ENCODE results near the gene BNC2. TPM values are rescaled to one million over a fixed set of nuclear protein-coding genes. Genes with fewer than 3 reads are reported as not detected.

Gene BNC2
- total and polyA plus RNA-seq, 4 experiments from 2014 or later, result not detected

DNA sequence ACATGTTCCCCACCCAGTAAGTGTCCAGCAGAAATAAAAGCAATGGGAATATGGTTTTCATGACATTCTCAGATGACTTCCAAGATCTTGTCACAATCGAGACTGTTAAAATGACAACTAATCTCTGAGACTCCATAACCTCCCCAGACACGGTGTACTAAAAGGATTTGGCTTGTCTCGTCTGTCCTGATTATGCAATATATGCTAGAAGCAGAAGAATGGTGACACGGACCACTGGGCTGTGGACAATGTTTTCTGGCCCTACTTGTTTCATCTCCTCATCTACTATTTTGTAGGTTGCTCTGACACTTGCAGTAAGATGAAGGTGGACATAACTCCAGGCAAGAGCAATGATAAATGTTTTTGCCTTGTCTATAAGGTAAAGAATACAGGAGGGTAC, 56.6 kb downstream of the BNC2 start:
- H3K27ac ChIP-seq (ENCODE audit: low read depth, low read length), result no peak overlapping the region
- H3K27me3 ChIP-seq (ENCODE audit: insufficient read depth, low read length), result no peaks in the 10 kb centered on the region
- no peaks in the 10 kb centered on the region for H3K9me3 ChIP-seq (ENCODE audit: control insufficient read depth in 1 of 2, low read length in 2 of 2)
- H3K4me1 ChIP-seq (ENCODE audit: insufficient read depth, low read length), result no peaks in the 10 kb centered on the region
- ChIA-PET CTCF (ENCODE audit: partially characterized antibody) (no interaction called here), POLR2A (ENCODE audit: partially characterized antibody) (no interaction called here)
- intact Hi-C loops (cut with micrococcal nuclease), result no loop called here
- Mint-ChIP-seq H3K4me1 (no peaks in the 10 kb centered on the region), H3K36me3 (no peaks in the 10 kb centered on the region), H3K4me3 (no peak overlapping the region), H3K27ac (no peak overlapping the region), H3K27me3 (no peaks in the 10 kb centered on the region), H3K9me3 (peaks cover 1 to 12% (median 4%) of the 10 kb centered on the region in 8 donors)
- no peak overlapping the region for H3K4me3 ChIP-seq (ENCODE audit: low read length in 2 of 2)
- no peaks in the 10 kb centered on the region for H3K36me3 ChIP-seq (ENCODE audit: insufficient read depth, low read length)
- DNase-seq, result no peak

DNA sequence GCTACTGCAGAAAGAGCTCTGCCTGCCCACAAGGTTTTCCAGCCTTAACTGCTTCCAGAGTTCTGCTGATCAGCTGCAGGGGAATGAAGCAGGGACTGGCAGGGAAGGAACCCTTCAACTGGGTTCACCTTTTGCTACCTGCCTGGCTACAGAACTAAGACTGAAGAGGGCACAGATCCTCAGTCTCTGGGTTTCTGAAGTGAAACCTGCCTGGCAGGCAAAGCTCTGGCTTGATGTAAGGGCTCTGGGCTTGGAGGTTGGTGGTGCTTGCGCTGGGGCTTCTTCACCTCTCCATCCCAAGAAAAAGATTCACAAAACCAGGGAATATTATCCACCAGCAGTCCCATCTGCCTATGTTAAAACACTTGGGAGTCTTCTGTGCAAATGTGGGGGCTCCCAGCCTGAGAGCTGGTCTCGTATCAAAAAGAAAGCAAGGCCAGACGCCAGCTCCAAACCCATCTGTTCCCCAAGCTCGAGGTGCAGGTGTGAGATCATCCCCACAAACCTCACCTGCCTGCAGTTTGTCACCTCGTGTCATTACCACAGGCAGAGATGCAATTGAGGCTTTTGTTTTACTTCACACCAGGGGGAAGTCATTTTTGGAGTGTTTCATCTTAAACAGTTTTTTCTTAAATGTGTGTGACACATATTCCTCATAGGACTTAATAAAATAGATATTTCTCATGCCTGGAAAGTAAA, 58.3 kb downstream of the BNC2 start:
- H3K9me3 Mint-ChIP-seq, result peaks cover 0 to 12% (median 3%) of the 10 kb centered on the region in 8 donors
- Histone ChIP-seq H3K4me1 (ENCODE audit: insufficient read depth, low read length) (no peaks in the 10 kb centered on the region), H3K36me3 (ENCODE audit: insufficient read depth, low read length) (no peaks in the 10 kb centered on the region), H3K4me3 (ENCODE audit: low read length in 2 of 2) (no peak overlapping the region), H3K27me3 (ENCODE audit: insufficient read depth, low read length) (no peaks in the 10 kb centered on the region), H3K9me3 (ENCODE audit: control insufficient read depth in 1 of 2, low read length in 2 of 2) (no peaks in the 10 kb centered on the region), H3K27ac (ENCODE audit: low read depth, low read length) (no peak overlapping the region)
- ChIA-PET POLR2A (ENCODE audit: partially characterized antibody) (no interaction called here), CTCF (ENCODE audit: partially characterized antibody) (no interaction called here)
- DNase-seq, result no peak
- H3K4me3 Mint-ChIP-seq, result no peak overlapping the region
- H3K27ac Mint-ChIP-seq, result no peak overlapping the region
- intact Hi-C loops (cut with micrococcal nuclease), result no loop called here
- no peaks in the 10 kb centered on the region for H3K27me3 Mint-ChIP-seq
- no peaks in the 10 kb centered on the region for H3K36me3 Mint-ChIP-seq
- no peaks in the 10 kb centered on the region for H3K4me1 Mint-ChIP-seq

DNA sequence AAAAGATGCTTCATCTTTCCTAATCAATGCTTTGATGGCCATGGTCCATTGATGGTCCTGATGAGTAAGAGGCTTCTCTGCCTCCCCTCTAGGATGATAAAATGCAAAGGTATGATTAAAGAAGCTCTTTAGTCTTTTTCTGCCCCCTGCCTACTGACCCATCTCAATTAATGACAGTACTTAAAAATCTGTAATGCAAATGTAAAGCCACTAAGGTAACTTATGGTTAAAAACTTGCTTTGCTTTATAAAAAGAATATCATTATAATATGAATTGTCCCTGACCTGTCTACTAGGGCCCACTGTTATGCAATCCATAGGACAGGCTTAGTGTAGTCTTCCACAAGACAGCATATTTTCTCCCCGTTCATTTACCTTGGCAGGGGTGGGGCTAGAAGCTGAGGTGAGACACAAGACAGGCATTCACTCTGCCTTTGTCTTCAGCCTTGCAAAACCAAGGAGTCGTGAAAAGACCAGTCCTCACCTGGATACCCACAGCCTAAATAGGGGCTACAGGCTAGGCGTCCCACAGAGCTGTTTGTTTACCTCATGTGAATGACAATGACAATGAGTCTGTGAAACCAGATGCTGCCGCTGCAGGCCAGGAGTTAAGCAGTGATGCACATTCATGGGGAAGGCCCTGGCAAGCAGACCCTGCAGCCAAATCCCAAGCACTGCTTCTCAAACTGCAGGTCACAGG, 60.4 kb downstream of the BNC2 start:
- Mint-ChIP-seq H3K36me3 (no peaks in the 10 kb centered on the region), H3K27ac (no peak overlapping the region), H3K9me3 (peaks cover 0 to 12% (median 3%) of the 10 kb centered on the region in 8 donors), H3K27me3 (no peaks in the 10 kb centered on the region), H3K4me3 (no peak overlapping the region), H3K4me1 (no peaks in the 10 kb centered on the region)
- Histone ChIP-seq H3K9me3 (ENCODE audit: control insufficient read depth in 1 of 2, low read length in 2 of 2) (no peaks in the 10 kb centered on the region), H3K27ac (ENCODE audit: low read depth, low read length) (no peak overlapping the region), H3K27me3 (ENCODE audit: insufficient read depth, low read length) (no peaks in the 10 kb centered on the region), H3K36me3 (ENCODE audit: insufficient read depth, low read length) (no peaks in the 10 kb centered on the region), H3K4me3 (ENCODE audit: low read length in 2 of 2) (no peak overlapping the region), H3K4me1 (ENCODE audit: insufficient read depth, low read length) (no peaks in the 10 kb centered on the region)
- ChIA-PET POLR2A (ENCODE audit: partially characterized antibody) (no interaction called here), CTCF (ENCODE audit: partially characterized antibody) (no interaction called here)
- intact Hi-C loops (cut with micrococcal nuclease), result no loop called here
- DNase-seq, result no peak

DNA sequence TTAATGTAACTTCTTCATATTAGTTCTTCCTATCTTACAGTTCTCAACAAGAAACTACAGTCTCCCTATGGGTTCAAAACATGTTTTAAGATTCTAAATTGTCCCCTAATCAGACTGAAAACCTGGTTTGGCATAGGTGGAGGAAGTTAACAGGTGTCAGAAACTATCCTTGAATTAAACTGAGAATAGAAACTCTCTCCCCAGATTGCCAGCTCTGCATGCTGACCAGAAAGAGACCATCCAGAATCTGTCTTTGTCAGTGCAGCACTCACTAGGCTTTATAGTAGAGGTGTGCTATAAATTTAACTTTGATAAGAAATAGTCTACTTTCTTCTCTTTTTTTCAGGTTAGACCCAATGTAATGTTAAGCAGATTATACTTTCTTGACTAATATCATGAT, 63.8 kb downstream of the BNC2 start:
- ChIA-PET POLR2A (ENCODE audit: partially characterized antibody) (no interaction called here), CTCF (ENCODE audit: partially characterized antibody) (no interaction called here)
- no peaks in the 10 kb centered on the region for H3K36me3 ChIP-seq (ENCODE audit: insufficient read depth, low read length)
- Mint-ChIP-seq H3K36me3 (no peaks in the 10 kb centered on the region), H3K27me3 (no peaks in the 10 kb centered on the region), H3K4me1 (no peaks in the 10 kb centered on the region), H3K27ac (no peak overlapping the region), H3K4me3 (no peak overlapping the region), H3K9me3 (peaks cover 0 to 9% (median 3%) of the 10 kb centered on the region in 8 donors)
- H3K4me1 ChIP-seq (ENCODE audit: insufficient read depth, low read length), result no peaks in the 10 kb centered on the region
- H3K4me3 ChIP-seq (ENCODE audit: low read length in 2 of 2), result no peak overlapping the region
- intact Hi-C loops (cut with micrococcal nuclease), result no loop called here
- H3K27me3 ChIP-seq (ENCODE audit: insufficient read depth, low read length), result no peaks in the 10 kb centered on the region
- no peak for DNase-seq
- H3K27ac ChIP-seq (ENCODE audit: low read depth, low read length), result no peak overlapping the region
- no peaks in the 10 kb centered on the region for H3K9me3 ChIP-seq (ENCODE audit: control insufficient read depth in 1 of 2, low read length in 2 of 2)

DNA sequence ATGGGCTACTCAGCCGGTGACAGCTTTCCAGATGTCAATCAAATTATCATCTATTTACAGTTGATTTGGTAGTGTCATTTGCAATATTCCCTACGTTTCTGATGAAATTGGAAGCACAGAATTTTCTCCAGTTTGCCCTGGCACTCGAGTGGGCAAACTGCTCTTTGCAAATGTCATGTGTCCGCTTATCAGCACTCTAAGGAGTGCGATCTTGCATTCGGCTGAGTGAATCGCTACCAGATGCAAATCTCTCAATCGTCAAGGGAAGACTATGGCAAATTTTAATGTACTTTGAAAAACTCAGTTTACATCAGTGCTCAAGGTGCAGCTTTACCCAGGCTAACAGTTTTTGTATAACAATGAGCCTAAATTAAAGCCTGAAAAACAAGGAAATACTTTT, 66.8 kb downstream of the BNC2 start:
- Mint-ChIP-seq H3K4me3 (no peak overlapping the region), H3K27ac (no peak overlapping the region), H3K36me3 (no peaks in the 10 kb centered on the region), H3K27me3 (no peaks in the 10 kb centered on the region), H3K4me1 (no peaks in the 10 kb centered on the region), H3K9me3 (peaks cover 0 to 9% (median under 1%) of the 10 kb centered on the region in 8 donors)
- Histone ChIP-seq H3K36me3 (ENCODE audit: insufficient read depth, low read length) (no peaks in the 10 kb centered on the region), H3K27me3 (ENCODE audit: insufficient read depth, low read length) (no peaks in the 10 kb centered on the region), H3K4me3 (ENCODE audit: low read length in 2 of 2) (no peak overlapping the region), H3K27ac (ENCODE audit: low read depth, low read length) (no peak overlapping the region), H3K9me3 (ENCODE audit: control insufficient read depth in 1 of 2, low read length in 2 of 2) (no peaks in the 10 kb centered on the region), H3K4me1 (ENCODE audit: insufficient read depth, low read length) (no peaks in the 10 kb centered on the region)
- CTCF ChIA-PET (ENCODE audit: partially characterized antibody), result no interaction called here
- intact Hi-C loops (cut with micrococcal nuclease), result no loop called here
- no peak for DNase-seq
- POLR2A ChIA-PET (ENCODE audit: partially characterized antibody), result no interaction called here

DNA sequence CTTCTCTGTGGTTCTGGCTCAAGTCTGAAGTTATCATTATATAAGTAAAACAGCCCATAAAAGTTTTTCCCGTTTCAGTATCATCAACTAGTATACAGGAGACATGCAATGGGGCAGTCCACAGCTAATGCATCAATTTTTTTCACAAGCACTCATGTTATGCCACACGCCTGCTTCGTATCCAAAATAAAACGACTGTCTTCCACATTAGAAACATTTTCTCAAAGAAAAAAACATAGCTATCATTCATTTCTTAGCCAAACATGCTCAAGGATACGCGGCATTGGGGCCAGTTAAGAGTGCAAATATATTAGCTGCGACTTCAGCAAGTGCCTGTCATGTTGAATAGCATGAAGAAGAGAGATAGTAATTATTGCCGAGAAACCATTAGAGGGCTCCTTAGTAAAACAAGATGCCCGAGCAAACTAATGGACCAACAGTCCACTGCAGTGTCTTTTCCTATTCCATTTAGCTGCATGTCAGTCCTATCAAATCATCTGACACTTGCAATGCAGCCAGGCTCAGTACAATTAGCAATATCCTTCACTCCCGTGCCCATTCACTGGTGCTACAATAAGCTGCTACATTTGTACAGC, 68.5 kb downstream of the BNC2 start:
- Histone ChIP-seq H3K36me3 (ENCODE audit: insufficient read depth, low read length) (no peaks in the 10 kb centered on the region), H3K9me3 (ENCODE audit: control insufficient read depth in 1 of 2, low read length in 2 of 2) (no peaks in the 10 kb centered on the region), H3K27ac (ENCODE audit: low read depth, low read length) (no peak overlapping the region), H3K4me1 (ENCODE audit: insufficient read depth, low read length) (no peaks in the 10 kb centered on the region), H3K27me3 (ENCODE audit: insufficient read depth, low read length) (no peaks in the 10 kb centered on the region), H3K4me3 (ENCODE audit: low read length in 2 of 2) (no peak overlapping the region)
- Mint-ChIP-seq H3K9me3 (peaks cover 0 to 6% (median 2%) of the 10 kb centered on the region in 8 donors), H3K27ac (no peak overlapping the region), H3K36me3 (no peaks in the 10 kb centered on the region), H3K4me3 (no peak overlapping the region), H3K4me1 (no peaks in the 10 kb centered on the region), H3K27me3 (no peaks in the 10 kb centered on the region)
- POLR2A ChIA-PET (ENCODE audit: partially characterized antibody), result interaction anchor here (0.6 kb wide), 1 partner anchor 25 kb away, joined by 3 read pairs; no protein-coding TSS in a partner anchor
- CTCF ChIA-PET (ENCODE audit: partially characterized antibody), result interaction anchor here (0.6 kb wide), 1 partner anchor 18 kb away, joined by 7 read pairs; no protein-coding TSS in a partner anchor
- no peak for DNase-seq
- intact Hi-C loops (cut with micrococcal nuclease), result no loop called here

DNA sequence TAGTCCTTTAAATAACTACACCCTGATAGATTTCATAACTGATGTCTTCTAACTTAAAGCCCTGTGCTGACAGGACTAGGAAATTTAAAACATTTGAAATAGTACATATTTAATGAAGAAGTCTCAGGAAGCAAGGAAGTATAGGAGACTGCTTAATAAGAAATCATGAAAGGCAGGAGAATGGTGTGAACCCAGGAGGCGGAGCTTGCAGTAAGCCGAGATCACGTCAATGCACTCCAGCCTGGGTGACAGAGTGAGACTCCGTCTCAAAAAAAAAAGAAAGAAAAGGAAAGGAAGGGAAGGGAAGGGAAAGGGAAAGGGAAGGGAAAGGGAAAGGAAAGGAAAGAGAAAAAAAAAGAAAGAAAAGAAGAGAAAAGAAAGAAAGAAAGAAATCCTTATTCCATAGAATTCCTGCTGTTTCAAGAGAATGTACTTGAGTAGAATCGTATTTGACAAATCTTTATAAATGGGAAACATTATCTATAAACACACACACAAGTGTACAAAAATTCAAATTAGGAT, 74.1 kb downstream of the BNC2 start:
- CTCF ChIA-PET (ENCODE audit: partially characterized antibody), result no interaction called here
- Mint-ChIP-seq H3K27ac (no peak overlapping the region), H3K27me3 (no peaks in the 10 kb centered on the region)

More for the DNA sequence above, 74.1 kb downstream of the BNC2 start:
- H3K4me1 ChIP-seq (ENCODE audit: insufficient read depth, low read length), result no peaks in the 10 kb centered on the region
- POLR2A ChIA-PET (ENCODE audit: partially characterized antibody), result no interaction called here
- DNase-seq, result no peak
- H3K27me3 ChIP-seq (ENCODE audit: insufficient read depth, low read length), result no peaks in the 10 kb centered on the region
- H3K36me3 ChIP-seq (ENCODE audit: insufficient read depth, low read length), result no peaks in the 10 kb centered on the region
- Mint-ChIP-seq H3K4me1 (no peaks in the 10 kb centered on the region), H3K9me3 (peaks cover 2 to 16% (median 5%) of the 10 kb centered on the region in 8 donors), H3K36me3 (no peaks in the 10 kb centered on the region), H3K4me3 (no peak overlapping the region)
- no peaks in the 10 kb centered on the region for H3K9me3 ChIP-seq (ENCODE audit: control insufficient read depth in 1 of 2, low read length in 2 of 2)
- H3K27ac ChIP-seq (ENCODE audit: low read depth, low read length), result no peak overlapping the region
- no peak overlapping the region for H3K4me3 ChIP-seq (ENCODE audit: low read length in 2 of 2)
- intact Hi-C loops (cut with micrococcal nuclease), result no loop called here

Data from CD4-positive, alpha-beta memory T cell (primary cell).